GM18951 (cell line): ENCODE results near the gene EPN3.

Source experiments
- POLR2A ChIP-seq: IDR thresholded peaks from 4 replicates; pipeline ENCODE4 v1.6.1; 2011; ENCODE audit warnings: mild to moderate bottlenecking; ENCODE audit not compliant: insufficient read length, insufficient read depth; ENCODE audit errors: extremely low read depth
- in situ Hi-C: fragments of 300-500 bp; cut with MboI; formaldehyde crosslinking; loops from one replicate; pipeline ENCODE4 v1.12.0; 2022; ENCODE audit warnings: low sequenced_read_pairs, mixed read lengths, inconsistent platforms; ENCODE audit not compliant: unreplicated experiment

EPN3 gene

GRCh38 chr17:50499721-50500120, 32.8 kb upstream of the EPN3 start:
- in situ Hi-C loops = no loop called here
- TF ChIP-seq POLR2A = no peak

DNA sequence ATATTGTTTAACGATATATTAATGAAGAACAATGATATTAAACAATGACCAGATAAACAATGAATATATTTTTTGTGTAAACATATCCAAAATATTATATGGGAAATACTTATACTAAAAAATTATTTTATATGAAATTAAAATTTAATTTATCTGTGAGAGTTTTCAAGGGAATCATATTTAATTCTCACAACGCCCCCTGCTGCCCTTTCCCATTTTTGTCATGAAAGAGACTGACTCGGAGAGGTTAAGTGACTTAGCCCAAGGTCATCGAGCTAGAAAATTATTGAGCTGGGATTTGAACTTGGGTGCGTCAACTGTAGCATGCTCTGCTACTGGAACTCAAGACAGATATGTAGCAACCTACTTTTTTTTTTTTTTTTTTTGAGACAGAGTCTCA, 31.5 kb upstream of the EPN3 start:
- no peak for TF ChIP-seq POLR2A
- in situ Hi-C loops = no loop called here

DNA sequence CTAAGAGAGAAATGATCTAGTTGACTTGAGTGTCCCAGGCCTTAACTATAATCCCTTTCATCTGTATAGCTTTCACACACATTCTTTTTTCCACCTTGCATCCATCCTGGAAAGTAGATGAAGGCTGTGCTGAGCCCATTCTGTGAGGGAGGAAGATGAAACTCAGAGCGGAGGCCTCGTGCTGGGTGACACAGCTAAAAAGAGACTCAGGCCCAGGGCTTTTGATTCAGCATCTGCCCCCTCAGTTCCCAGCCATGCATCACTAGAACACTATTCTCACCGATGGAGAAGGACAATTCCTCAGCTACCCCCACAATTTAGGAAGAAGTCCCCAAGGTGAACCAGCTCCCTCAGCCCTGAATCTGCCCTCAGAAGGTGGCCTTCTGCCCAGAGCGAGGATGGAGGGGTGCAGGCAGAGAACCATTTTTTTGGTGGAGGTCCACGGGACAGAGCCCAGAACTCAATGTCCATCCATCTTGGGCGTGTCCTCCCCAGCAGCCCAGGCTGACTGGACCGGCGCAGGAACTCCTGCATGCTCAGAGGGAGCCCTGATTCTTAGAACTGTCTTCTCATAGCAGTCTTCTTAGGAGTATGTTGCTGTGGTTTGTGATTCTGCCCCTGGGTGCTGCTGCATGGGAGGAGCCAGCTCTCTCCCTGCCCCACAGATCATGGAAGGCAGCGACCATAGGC, 30.1 kb upstream of the EPN3 start:
- TF ChIP-seq POLR2A = no peak
- in situ Hi-C loops = no loop called here

DNA sequence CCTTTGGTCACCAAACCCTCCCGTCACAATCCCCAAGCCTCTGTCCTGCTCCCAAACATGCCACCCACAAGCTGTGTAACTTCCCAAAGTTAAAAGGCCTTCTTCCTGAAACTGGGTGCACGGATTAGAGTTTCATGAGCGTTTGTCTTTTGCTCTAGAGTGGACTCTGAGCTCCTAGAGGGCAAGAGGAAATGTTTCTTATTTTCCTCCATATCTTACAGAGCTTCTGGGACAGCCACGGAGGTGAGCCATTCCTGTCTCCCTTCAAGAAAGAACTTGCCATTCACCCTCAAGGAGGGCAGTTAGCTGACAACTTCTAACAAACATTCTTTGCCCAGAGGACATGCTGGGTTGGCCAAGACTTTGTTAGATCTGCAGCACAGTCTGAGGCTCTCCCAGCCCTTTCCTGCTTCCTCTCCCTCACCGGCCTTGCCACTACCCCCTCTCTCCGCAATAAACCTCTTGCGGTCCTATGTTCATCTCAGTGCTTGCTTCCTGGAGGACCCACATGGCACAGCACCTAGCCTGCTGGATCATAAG, 26.9 kb upstream of the EPN3 start:
- in situ Hi-C loops = no loop called here
- TF ChIP-seq POLR2A = no peak

GRCh38 chr17:50506298-50506697, 26.2 kb upstream of the EPN3 start:
- in situ Hi-C loops = no loop called here
- no peak for TF ChIP-seq POLR2A

- peak; percentile 58 for TF ChIP-seq POLR2A
- in situ Hi-C loops = no loop called here
Observed at GRCh38 chr17:50507871-50508572, 24.5 kb upstream of the EPN3 start, which contains the start of gene MYCBPAP. Gene MYCBPAP, plus strand, starts transcription at chr17:50508439. Its CDS starts 236 bp downstream, at chr17:50508675.

- TF ChIP-seq POLR2A = no peak
- in situ Hi-C loops = no loop called here
Observed at GRCh38 chr17:50508573-50509460, 23.7 kb upstream of the EPN3 start.

GRCh38 chr17:50511058-50511457, 21.5 kb upstream of the EPN3 start:
- in situ Hi-C loops = no loop called here
- no peak for TF ChIP-seq POLR2A

DNA sequence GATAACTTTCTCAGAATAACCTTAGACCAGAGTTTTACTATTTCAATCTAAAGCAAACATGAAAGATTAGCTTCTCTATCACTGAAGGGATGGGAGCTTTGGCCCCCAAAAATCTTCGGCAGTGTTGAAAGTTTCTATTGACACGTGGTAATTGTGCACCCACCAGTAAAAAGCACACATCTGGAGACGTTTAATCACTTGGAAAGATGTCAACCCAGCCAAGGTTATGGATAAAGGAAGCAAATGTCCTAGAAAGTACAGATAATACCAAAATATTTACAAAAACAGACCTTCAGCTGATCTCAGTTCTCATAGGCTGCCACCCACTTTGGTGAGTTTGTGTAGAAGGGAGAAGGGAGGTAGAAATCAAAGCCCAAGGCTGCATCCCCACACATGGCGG, 19.0 kb upstream of the EPN3 start:
- no peak for TF ChIP-seq POLR2A
- in situ Hi-C loops = no loop called here

GRCh38 chr17:50514388-50514787, 18.1 kb upstream of the EPN3 start:
- no peak for TF ChIP-seq POLR2A
- in situ Hi-C loops = no loop called here

DNA sequence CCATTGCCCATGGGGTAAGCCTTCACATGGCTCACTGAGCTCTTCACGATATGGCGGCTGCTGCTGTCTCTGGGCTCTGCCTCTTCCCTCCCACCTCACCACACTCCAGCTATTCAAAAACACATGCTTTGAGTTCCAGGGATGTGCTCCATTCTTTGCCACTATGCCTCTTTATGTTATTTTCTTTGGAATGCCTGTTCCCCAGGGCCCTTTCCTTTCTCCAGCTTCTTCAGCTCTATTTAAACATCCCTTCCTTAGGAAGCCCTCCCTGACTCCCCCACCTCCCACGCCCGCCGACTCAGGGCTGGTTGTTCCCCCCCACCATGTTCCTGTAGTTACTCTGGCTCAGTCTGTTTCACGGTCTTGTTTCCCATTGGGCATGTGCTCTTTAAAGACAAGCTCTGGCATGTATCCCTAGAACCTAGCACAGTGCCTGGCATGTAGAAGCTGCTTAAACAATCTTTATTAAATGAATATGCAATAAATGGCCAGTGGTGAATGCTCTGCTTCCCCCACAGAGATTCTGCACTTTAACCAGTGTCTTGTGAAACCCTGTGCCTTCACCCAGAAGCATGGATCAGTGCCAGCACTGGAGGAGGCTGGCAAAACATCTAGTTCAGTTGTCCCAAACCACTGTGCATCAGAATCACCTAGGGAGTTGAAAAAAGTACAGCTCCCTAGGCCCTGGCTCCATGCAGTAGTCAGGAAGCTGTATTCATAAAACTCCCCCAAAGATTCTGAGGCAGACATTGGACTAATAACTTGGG, 17.4 kb upstream of the EPN3 start:
- no peak for TF ChIP-seq POLR2A
- in situ Hi-C loops = no loop called here

DNA sequence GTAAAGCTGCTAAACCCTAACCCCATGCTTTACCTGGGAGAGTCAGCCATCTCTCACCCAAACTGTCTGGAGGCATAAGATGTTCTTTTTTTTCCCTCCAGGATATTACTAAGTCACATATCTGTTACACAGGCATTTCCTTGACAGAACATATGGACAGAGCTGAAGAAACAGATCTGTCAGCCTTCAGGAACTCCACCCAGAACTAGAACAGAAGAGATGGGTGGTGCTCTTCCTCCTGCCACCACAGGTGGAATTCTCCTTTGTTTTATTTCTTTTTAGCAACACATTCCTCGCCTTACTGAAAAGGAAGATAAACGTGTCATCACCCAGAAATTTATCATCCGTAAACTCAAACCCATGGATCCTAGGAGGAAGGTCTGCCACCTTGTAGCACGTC, 15.5 kb upstream of the EPN3 start:
- in situ Hi-C loops = no loop called here
- TF ChIP-seq POLR2A = no peak
